ENCODE data around the gene ACBD6. TPM values are rescaled to one million over a fixed set of nuclear protein-coding genes. Genes with fewer than 3 reads are reported as not detected.

ACBD6 gene
- total and polyA plus RNA-seq, 2 experiments from 2014 or later: 27.3 to 44.2 TPM

- Histone ChIP-seq H3K79me2 (ENCODE audit: insufficient read depth) (peaks cover 75% of the 10 kb centered on the region), H3K4me3 (no peak overlapping the region), H3K9ac (no peak overlapping the region), H3K9me3 (ENCODE audit: low read depth) (no peaks in the 10 kb centered on the region), H3K9me2 (ENCODE audit: insufficient read depth) (no peaks in the 10 kb centered on the region), H3K36me3 (ENCODE audit: low read depth) (peaks cover 3% of the 10 kb centered on the region; the same call in 1 of the 2 replicates), H3K27ac (no peak overlapping the region), H2AFZ (no peak overlapping the region), H4K20me1 (ENCODE audit: insufficient read depth) (no peaks in the 10 kb centered on the region), H3K4me2 (ENCODE audit: unreplicated experiment) (no peak overlapping the region), H3K27me3 (replicated peaks; ENCODE audit: insufficient read depth) (no peaks in the 10 kb centered on the region), H3K4me1 (ENCODE audit: insufficient read depth) (no peaks in the 10 kb centered on the region), H3F3A (ENCODE audit: insufficient read depth) (no peaks in the 10 kb centered on the region)
- 98 to 99% methylated on average over 4 of the region's 4 CpGs for WGBS, 2 experiments (ENCODE audit: low coverage in 1 of 2, low lambda C conversion rate in 2 of 2, missing lambda C conversion rate in 2 of 2)
- no peak for TF ChIP-seq EZH2 (IDR thresholded peaks at IDR 0.05; ENCODE audit: insufficient read depth, poor library complexity, severe bottlenecking)
- no peak for TF ChIP-seq EZH2phosphoT487 (IDR thresholded peaks at IDR 0.05; ENCODE audit: insufficient read depth, low read depth)
- DNase-seq: no peak
- in situ Hi-C loops (cut with MboI): no loop called here
These were observed 46.2 kb downstream of the ACBD6 start for GRCh38 chr1:180456191-180456590.

GRCh38 chr1:180451504-180451903, 50.9 kb downstream of the ACBD6 start:
- H3F3A ChIP-seq (ENCODE audit: insufficient read depth): no peaks in the 10 kb centered on the region
- no peak overlapping the region for H3K4me3 ChIP-seq
- no peaks in the 10 kb centered on the region for H3K27me3 ChIP-seq (replicated peaks; ENCODE audit: insufficient read depth)
- no peak for TF ChIP-seq EZH2phosphoT487 (IDR thresholded peaks at IDR 0.05; ENCODE audit: insufficient read depth, low read depth)
- no peak for TF ChIP-seq EZH2 (IDR thresholded peaks at IDR 0.05; ENCODE audit: insufficient read depth, poor library complexity, severe bottlenecking)
- H3K4me2 ChIP-seq (ENCODE audit: unreplicated experiment): no peak overlapping the region
- no peak overlapping the region for H3K9ac ChIP-seq
- in situ Hi-C loops (cut with MboI): no loop called here
- no peak overlapping the region for H2AFZ ChIP-seq
- H3K4me1 ChIP-seq (ENCODE audit: insufficient read depth): no peaks in the 10 kb centered on the region
- DNase-seq: no peak
- H3K9me2 ChIP-seq (ENCODE audit: insufficient read depth): no peaks in the 10 kb centered on the region
- peaks cover 3% of the 10 kb centered on the region; the same call in 1 of the 2 replicates for H3K36me3 ChIP-seq (ENCODE audit: low read depth)
- peaks cover 86% of the 10 kb centered on the region for H3K79me2 ChIP-seq (ENCODE audit: insufficient read depth)
- no peak overlapping the region for H3K27ac ChIP-seq
- H4K20me1 ChIP-seq (ENCODE audit: insufficient read depth): no peaks in the 10 kb centered on the region; the same call in 1 of the 2 replicates
- no peaks in the 10 kb centered on the region for H3K9me3 ChIP-seq (ENCODE audit: low read depth)

- Histone ChIP-seq H3K4me3 (no peak overlapping the region), H3K27ac (no peak overlapping the region), H3K4me2 (ENCODE audit: unreplicated experiment) (no peak overlapping the region), H3F3A (ENCODE audit: insufficient read depth) (no peaks in the 10 kb centered on the region), H4K20me1 (ENCODE audit: insufficient read depth) (no peaks in the 10 kb centered on the region; the same call in 1 of the 2 replicates), H3K79me2 (ENCODE audit: insufficient read depth) (peaks cover 51% of the 10 kb centered on the region), H3K27me3 (replicated peaks; ENCODE audit: insufficient read depth) (no peaks in the 10 kb centered on the region), H3K9ac (no peak overlapping the region), H3K9me2 (ENCODE audit: insufficient read depth) (no peaks in the 10 kb centered on the region), H3K36me3 (ENCODE audit: low read depth) (no peaks in the 10 kb centered on the region), H3K4me1 (ENCODE audit: insufficient read depth) (no peaks in the 10 kb centered on the region), H2AFZ (no peak overlapping the region), H3K9me3 (ENCODE audit: low read depth) (no peaks in the 10 kb centered on the region)
- DNase-seq: no peak
- 33 to 46% methylated on average over 2 of the region's 2 CpGs for WGBS, 2 experiments (ENCODE audit: low coverage in 1 of 2, low lambda C conversion rate in 2 of 2, missing lambda C conversion rate in 2 of 2)
- in situ Hi-C loops (cut with MboI): no loop called here
- TF ChIP-seq EZH2 (IDR thresholded peaks at IDR 0.05; ENCODE audit: insufficient read depth, poor library complexity, severe bottlenecking): no peak
- no peak for TF ChIP-seq EZH2phosphoT487 (IDR thresholded peaks at IDR 0.05; ENCODE audit: insufficient read depth, low read depth)
These were observed 57.9 kb downstream of the ACBD6 start for GRCh38 chr1:180444522-180444921.

GRCh38 chr1:180440335-180440734, 62.0 kb downstream of the ACBD6 start:
- no peak overlapping the region for H3K9ac ChIP-seq
- no peaks in the 10 kb centered on the region for H4K20me1 ChIP-seq (ENCODE audit: insufficient read depth)
- no peak overlapping the region for H3K4me2 ChIP-seq (ENCODE audit: unreplicated experiment)
- in situ Hi-C loops (cut with MboI): no loop called here
- H3K4me3 ChIP-seq: no peak overlapping the region
- TF ChIP-seq EZH2phosphoT487 (IDR thresholded peaks at IDR 0.05; ENCODE audit: insufficient read depth, low read depth) (no peak), EZH2 (IDR thresholded peaks at IDR 0.05; ENCODE audit: insufficient read depth, poor library complexity, severe bottlenecking) (no peak)
- H2AFZ ChIP-seq: no peak overlapping the region
- H3K9me2 ChIP-seq (ENCODE audit: insufficient read depth): no peaks in the 10 kb centered on the region
- no peaks in the 10 kb centered on the region for H3K27me3 ChIP-seq (replicated peaks; ENCODE audit: insufficient read depth)
- H3K27ac ChIP-seq: no peak overlapping the region
- H3F3A ChIP-seq (ENCODE audit: insufficient read depth): no peaks in the 10 kb centered on the region
- WGBS, 2 experiments (ENCODE audit: low coverage in 1 of 2, low lambda C conversion rate in 2 of 2, missing lambda C conversion rate in 2 of 2): 100% methylated on average over 1 of the region's 1 CpG
- H3K4me1 ChIP-seq (ENCODE audit: insufficient read depth): no peaks in the 10 kb centered on the region
- no peaks in the 10 kb centered on the region for H3K36me3 ChIP-seq (ENCODE audit: low read depth)
- H3K9me3 ChIP-seq (ENCODE audit: low read depth): no peaks in the 10 kb centered on the region
- DNase-seq: no peak
- peaks cover 28% of the 10 kb centered on the region for H3K79me2 ChIP-seq (ENCODE audit: insufficient read depth)

GRCh38 chr1:180435566-180435965, 66.8 kb downstream of the ACBD6 start:
- no peak for DNase-seq
- H3K79me2 ChIP-seq (ENCODE audit: insufficient read depth): peaks cover 52% of the 10 kb centered on the region
- H3K36me3 ChIP-seq (ENCODE audit: low read depth): no peaks in the 10 kb centered on the region
- no peaks in the 10 kb centered on the region for H3K27me3 ChIP-seq (replicated peaks; ENCODE audit: insufficient read depth)
- peaks cover 12% of the 10 kb centered on the region; the same call in 1 of the 2 replicates for H4K20me1 ChIP-seq (ENCODE audit: insufficient read depth)
- in situ Hi-C loops (cut with MboI): no loop called here
- H3K27ac ChIP-seq: no peak overlapping the region
- H3K9ac ChIP-seq: no peak overlapping the region
- no peaks in the 10 kb centered on the region for H3K9me2 ChIP-seq (ENCODE audit: insufficient read depth)
- H3K4me3 ChIP-seq: no peak overlapping the region
- peaks cover 13% of the 10 kb centered on the region; the same call in 1 of the 2 replicates for H3K4me1 ChIP-seq (ENCODE audit: insufficient read depth)
- WGBS, 2 experiments (ENCODE audit: low coverage in 1 of 2, low lambda C conversion rate in 2 of 2, missing lambda C conversion rate in 2 of 2): 95% methylated on average over 7 of the region's 7 CpGs
- no peaks in the 10 kb centered on the region for H3F3A ChIP-seq (ENCODE audit: insufficient read depth)
- H3K9me3 ChIP-seq (ENCODE audit: low read depth): no peaks in the 10 kb centered on the region
- H3K4me2 ChIP-seq (ENCODE audit: unreplicated experiment): no peak overlapping the region
- H2AFZ ChIP-seq: no peak overlapping the region
- no peak for TF ChIP-seq EZH2 (IDR thresholded peaks at IDR 0.05; ENCODE audit: insufficient read depth, poor library complexity, severe bottlenecking)
- TF ChIP-seq EZH2phosphoT487 (IDR thresholded peaks at IDR 0.05; ENCODE audit: insufficient read depth, low read depth): no peak

All from GM23248 (cell line).